GM18870 (cell line): ENCODE data around the gene RHBDD2.
"Not testable (repeated sequence)": the region's sequence is repeated elsewhere in the genome, so short reads cannot be mapped to it uniquely, and the experiment has no call there.

Experiments used
- ATAC-seq: cut with Tn5 transposase; IDR thresholded peaks from one replicate; pipeline ENCODE4 v1.9.1; 2021; ENCODE audit warnings: moderate library complexity; ENCODE audit not compliant: unreplicated experiment

Gene RHBDD2

GRCh38 chr7:75878769-75879611, at the start of gene RHBDD2:
RHBDD2 (plus strand) TSS chr7:75879034; CDS start chr7:75879083, 49 bp downstream.
- no peak for ATAC-seq

GRCh38 chr7:75829656-75830055, 49.2 kb upstream of the RHBDD2 start:
- not testable (repeated sequence) for ATAC-seq

GRCh38 chr7:75830978-75831377, 47.9 kb upstream of the RHBDD2 start:
- no peak for ATAC-seq

- not testable (repeated sequence) for ATAC-seq
These were observed 45.2 kb upstream of the RHBDD2 start for GRCh38 chr7:75833662-75834061.

GRCh38 chr7:75835688-75836285, 43.0 kb upstream of the RHBDD2 start:
- ATAC-seq = no peak

- no peak for ATAC-seq
These were observed 42.0 kb upstream of the RHBDD2 start for GRCh38 chr7:75836798-75837197.

GRCh38 chr7:75838281-75838930, 40.4 kb upstream of the RHBDD2 start:
- ATAC-seq = not testable (repeated sequence)

GRCh38 chr7:75840029-75840428, 38.8 kb upstream of the RHBDD2 start:
- ATAC-seq = no peak

- peak; percentile 93 for ATAC-seq
These were observed 35.9 kb upstream of the RHBDD2 start for GRCh38 chr7:75842836-75843446.

GRCh38 chr7:75843613-75844116, 35.2 kb upstream of the RHBDD2 start:
- ATAC-seq = no peak

- ATAC-seq = no peak
These were observed 34.7 kb upstream of the RHBDD2 start for GRCh38 chr7:75844158-75844557.

GRCh38 chr7:75845132-75845531, 33.7 kb upstream of the RHBDD2 start:
- not testable (repeated sequence) for ATAC-seq

- ATAC-seq = no peak
These were observed 31.1 kb upstream of the RHBDD2 start for GRCh38 chr7:75847707-75848106.

- no peak for ATAC-seq
These were observed 29.3 kb upstream of the RHBDD2 start for GRCh38 chr7:75849573-75849972.

GRCh38 chr7:75850235-75850634, 28.6 kb upstream of the RHBDD2 start:
- ATAC-seq = no peak

GRCh38 chr7:75854233-75854632, 24.6 kb upstream of the RHBDD2 start:
- ATAC-seq = no peak

GRCh38 chr7:75854813-75855345, 24.0 kb upstream of the RHBDD2 start:
- ATAC-seq = not testable (repeated sequence)

GRCh38 chr7:75856536-75856935, 22.3 kb upstream of the RHBDD2 start:
- no peak for ATAC-seq

- ATAC-seq = no peak
These were observed 20.4 kb upstream of the RHBDD2 start for GRCh38 chr7:75858410-75858809.

GRCh38 chr7:75861636-75862035, 17.2 kb upstream of the RHBDD2 start:
- ATAC-seq = no peak

GRCh38 chr7:75864251-75864650, 14.6 kb upstream of the RHBDD2 start:
- ATAC-seq = not testable (repeated sequence)
